ENCODE results near the gene WTIP.
"Not testable (repeated sequence)": the region's sequence is repeated elsewhere in the genome, so short reads cannot be mapped to it uniquely, and the experiment has no call there.

WTIP gene

DNA sequence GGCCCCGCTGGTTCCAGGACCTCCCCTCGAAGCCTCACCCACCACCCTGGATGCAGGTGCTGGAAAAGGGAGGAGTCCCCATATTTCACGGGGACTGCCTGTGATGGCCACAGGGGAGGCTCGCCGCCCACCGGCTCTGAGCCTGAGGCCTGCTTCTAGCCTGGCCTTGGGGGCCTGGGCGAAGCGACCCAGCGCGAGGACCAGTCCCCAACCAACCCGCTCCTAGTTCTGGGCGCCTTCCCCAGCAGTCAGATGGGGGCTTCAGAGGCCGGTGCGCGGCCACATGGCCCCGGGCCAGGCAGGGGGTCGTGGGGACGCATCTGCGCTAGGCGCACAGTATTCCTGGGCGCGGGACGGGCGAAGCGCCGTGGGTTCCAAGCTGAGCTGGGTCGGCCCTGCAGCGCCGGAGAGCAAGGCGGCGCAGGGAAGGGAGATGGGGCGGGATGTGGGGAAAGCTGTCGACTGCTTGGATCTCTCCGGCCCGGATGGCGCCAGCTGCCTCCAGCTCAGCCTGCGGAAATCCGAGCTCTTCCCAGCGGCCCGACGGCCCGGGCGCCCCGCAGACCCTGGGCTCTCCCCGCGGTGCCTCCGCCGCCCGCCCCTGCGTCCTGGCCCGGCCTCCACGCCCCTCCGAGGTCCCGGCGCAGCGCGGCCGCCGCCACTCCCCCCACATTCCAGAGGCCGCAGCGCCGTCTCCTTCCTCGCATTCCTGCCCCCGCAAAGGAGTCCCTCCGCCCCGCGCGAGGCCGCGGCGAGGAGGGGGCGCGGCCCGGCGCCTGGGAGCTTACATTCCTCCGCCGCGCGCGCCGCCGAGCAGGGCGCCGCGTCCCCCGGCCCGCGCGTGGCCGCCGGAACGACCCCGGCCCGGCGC lies at the start of gene WTIP:
TSS of gene WTIP (plus strand) at position 788 of the 871 bp plus-strand sequence. CDS start 217 bp downstream, outside the sequence.
- peak in 1 of 3 experiments; percentile 19 for DNase-seq

DNA sequence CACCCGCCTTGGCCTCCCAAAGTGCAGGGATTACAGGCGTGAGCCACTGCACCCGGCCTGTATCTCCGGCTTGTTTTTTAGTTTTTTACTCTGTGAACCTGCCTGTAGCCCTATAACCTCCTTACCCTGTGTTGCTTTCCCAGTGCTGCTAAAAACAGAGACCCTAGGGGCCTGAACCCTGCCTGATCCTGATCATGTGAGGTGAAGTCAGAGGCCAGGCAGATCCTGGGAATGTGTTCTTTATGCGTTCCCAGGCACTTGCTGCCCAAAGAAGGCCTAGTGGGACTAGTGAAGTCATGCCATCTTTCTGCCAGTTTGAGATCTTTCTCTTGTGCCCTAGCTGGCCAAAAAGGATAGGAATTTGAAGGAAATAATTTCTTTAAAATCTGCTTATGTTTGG lies 48.8 kb upstream of the WTIP start:
- DNase-seq = no peak

- no peak for DNase-seq
Measured at GRCh38 chr19:34436716-34437115, 44.8 kb upstream of the WTIP start.

- DNase-seq = no peak
Measured at GRCh38 chr19:34448191-34448590, 33.4 kb upstream of the WTIP start.

GRCh38 chr19:34452723-34453122 lies 28.8 kb upstream of the WTIP start:
- DNase-seq = no peak

- DNase-seq = no peak
Measured at GRCh38 chr19:34454091-34454490, 27.5 kb upstream of the WTIP start.

DNA sequence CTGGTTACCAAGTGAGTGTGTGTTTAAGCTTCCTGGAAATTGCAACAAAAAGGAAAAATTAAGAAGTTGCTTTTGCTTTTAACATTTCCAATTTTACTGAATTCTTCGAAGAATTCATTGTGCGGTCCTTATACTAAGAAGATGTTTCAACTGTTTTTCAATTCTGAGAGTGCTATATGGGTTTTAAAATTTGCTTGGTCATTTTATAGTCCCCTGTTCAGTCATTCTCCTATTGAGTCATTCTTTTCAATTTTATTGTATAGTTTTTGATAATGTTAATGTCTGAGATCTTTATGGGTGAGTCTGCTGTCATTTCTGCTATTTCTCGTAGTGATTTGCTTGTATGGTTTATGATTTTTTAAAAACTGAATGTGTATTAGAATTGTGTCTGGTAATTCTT lies 26.9 kb upstream of the WTIP start:
- no peak for DNase-seq

- not testable (repeated sequence) for DNase-seq
Measured at GRCh38 chr19:34455783-34456480, 25.6 kb upstream of the WTIP start.

GRCh38 chr19:34457446-34457845 lies 24.1 kb upstream of the WTIP start:
- DNase-seq = no peak

DNA sequence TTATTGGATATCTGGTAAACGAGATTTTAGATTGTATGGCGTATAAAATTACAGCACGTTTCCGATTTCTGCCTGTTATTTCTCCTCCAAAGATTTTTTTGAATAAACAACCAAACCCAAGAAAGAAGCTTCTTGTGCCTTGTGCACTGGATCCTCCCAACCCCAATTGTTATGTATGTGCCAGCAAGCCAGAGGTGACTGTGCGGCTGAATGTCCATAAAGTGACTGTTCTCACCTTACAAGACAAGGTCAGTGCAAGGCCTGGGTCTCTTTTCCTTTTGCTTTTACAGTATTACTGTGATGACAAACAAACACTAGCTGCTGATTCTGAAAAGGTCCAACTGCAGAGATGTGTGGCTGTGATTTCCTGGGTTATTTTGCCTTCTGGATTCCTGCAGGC lies 22.9 kb upstream of the WTIP start:
- no peak for DNase-seq

DNA sequence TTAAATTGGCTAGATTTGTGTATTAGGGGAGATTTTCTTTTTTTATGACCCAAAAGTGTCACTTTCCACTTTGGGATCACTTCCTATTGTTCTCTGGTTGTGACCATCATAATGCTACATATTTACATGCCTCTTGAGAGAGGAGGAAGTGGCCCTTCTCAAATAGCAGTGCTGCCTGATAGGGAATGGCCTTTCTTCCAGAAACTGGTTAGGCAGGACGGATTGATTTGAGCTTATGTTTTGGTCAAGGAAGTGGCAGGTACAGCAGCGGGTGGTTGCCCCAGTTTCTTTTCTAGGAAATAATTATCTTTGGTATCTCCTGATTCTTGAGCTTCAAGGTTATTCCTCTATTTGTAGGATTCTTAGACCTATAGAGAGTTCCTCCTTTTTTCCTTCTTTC lies 21.9 kb upstream of the WTIP start:
- no peak for DNase-seq

- no peak for DNase-seq
Measured at GRCh38 chr19:34461375-34462100, 20.0 kb upstream of the WTIP start.

- not testable (repeated sequence) for DNase-seq
Measured at GRCh38 chr19:34464785-34465184, 16.8 kb upstream of the WTIP start.

DNA sequence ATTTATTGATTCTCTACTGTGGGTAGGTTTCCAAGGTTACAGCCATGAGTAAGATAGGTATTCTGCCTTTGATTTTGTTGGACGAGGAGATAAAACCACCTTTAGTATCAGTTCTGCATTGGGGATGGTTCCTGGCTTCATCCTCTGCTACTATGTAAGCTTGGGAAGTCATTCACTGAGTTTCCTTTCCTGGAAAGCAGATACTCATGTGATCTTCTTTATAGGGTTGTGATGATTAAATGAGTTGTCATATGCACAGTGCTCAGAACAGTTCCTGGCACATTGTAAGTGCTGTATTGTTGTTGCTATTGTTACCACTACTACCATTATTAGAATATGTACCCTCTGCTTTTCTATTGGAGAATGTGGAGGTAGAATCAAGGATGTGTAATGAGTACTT lies 13.1 kb upstream of the WTIP start:
- no peak for DNase-seq

- not testable (repeated sequence) for DNase-seq
Measured at GRCh38 chr19:34469026-34469425, 12.5 kb upstream of the WTIP start.

- no peak for DNase-seq
Measured at GRCh38 chr19:34471906-34472700, 9.5 kb upstream of the WTIP start.

DNA sequence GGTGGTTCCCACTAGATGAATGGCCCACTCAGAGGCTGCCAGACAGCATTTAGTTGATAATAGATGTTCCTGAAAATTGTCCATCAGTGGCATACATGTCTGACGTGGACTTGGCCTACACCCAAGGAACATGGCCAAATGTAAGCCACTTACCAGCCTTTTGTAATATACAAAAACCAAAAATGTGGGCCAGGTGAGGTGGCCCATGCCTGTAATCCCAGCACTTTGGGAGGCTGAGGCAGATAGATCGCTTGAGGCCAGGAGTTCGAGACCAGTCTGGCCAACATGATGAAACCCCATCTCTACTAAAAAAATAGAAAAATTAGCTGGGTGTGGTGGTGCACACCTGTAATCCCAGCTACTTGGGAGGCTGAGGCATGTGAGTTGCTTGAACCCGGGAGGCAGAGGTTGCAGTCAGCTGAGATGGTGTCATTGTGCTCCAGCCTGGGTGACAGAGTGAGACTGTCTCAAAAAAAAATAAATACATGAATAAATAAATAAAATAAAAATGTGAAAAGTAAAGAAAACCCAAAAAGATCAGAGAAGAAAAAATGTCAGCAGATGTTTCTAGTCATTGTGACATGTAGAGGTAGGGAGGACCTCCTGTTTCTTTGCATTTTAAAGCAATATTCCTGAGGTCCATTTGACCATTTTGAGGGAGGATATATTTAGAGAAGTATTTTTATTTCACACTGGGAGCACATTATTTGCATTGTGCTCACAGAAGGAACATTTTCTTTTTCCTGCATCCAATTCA lies 7.1 kb upstream of the WTIP start:
- DNase-seq = no peak

- no peak for DNase-seq
Measured at GRCh38 chr19:34475026-34475974, 6.3 kb upstream of the WTIP start.

- DNase-seq = no peak
Measured at GRCh38 chr19:34475975-34476594, 5.5 kb upstream of the WTIP start.

DNA sequence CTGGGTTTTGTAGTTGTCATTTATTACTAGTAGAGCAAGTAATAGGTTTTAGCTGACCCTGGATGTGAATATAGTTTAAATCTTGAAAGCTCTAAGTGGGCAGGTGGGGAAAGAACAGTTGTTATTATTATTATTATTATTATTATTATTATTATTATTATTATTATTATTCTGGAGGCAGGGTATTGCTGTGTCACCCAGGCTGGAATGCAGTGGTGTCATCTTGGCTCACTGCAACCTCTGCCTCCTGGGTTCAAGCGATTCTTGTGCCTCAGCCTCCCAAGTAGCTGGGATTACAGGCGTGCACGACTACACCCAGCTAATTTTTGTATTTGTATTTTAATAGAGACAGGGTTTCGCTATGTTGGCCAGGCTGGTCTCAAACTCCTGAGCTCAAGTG lies 3.1 kb upstream of the WTIP start:
- not testable (repeated sequence) for DNase-seq
